Measurements from ENCODE around the gene SORCS3.

SORCS3 gene

DNA sequence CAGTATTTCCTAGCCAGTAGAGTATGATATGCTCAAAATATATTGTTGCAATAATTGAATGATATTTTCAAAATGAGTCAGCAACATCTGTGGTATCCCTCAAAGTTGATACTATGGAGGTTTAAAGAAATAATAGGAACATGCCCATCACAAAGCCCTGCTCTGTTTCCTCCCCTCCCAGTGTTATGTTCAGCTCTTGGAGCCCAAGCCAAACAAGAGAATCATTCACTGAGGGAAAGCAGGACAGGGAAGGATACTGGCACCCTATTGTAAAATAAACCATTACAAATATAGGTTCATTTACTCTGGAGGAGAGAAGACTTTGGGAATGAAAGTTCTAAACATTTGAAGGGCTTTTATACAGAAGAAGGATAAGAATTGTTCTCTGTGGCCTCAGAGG lies 37.6 kb downstream of the SORCS3 start:
- H3K4me3 ChIP-seq (ENCODE audit: low read depth, low read length), result no peak overlapping the region
- DNase-seq, result no peak
- no peaks in the 10 kb centered on the region for H3K27me3 ChIP-seq (ENCODE audit: insufficient read depth, low read depth, severe bottlenecking)
- no peaks in the 10 kb centered on the region for H3K9me3 ChIP-seq (ENCODE audit: severe bottlenecking)
- no peak for TF ChIP-seq CTCF (IDR thresholded peaks at IDR 0.05; ENCODE audit: low read depth, low read length)
- no peaks in the 10 kb centered on the region for H3K36me3 ChIP-seq
- H3K27ac ChIP-seq, result no peak overlapping the region

DNA sequence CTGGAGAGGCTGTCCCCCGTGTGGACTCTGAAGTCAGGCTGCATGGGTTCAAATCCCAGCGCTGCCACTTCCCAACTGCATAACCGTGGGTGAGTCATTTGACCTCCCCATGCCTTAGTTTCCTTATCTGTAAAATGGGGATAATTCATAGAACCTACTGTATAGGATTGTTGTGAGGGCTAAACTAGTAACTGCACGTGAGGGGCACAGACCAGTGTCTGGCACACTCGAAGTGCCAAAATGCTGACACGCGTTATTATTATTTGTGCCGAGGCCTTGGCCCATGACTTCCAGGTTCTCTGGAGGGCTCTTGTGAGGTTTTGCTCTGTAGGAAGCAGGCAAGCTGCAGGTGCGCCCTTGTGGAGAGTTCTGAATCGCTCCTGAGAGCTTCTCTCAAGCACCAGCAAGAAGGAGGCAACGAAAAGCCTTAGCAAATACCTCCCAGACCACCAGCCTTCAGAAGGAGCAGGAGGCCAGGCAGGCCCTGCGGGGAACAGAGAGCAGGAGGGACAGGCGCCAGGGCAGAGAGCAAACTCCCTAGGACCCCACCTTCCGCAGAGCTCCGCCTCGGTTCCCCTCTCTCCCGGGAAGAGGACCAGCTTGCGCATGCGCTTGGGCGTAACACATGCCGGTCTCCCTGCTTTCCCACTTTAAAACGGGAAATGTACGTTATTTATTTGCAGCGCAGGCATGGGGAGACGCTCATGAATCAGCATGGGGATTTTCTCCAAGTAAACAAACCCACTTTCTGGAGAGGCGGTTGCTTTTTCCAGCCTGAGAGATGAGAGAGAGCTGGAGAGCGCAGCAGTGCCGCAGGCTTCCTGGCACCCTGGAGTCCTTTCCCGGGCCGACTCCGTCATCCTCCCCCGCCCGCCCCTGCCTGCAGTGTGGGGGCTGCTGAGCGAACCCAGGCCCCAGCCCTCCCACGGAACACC lies 39.6 kb downstream of the SORCS3 start:
- Histone ChIP-seq H3K27me3 (ENCODE audit: insufficient read depth, low read depth, severe bottlenecking) (no peaks in the 10 kb centered on the region), H3K4me3 (ENCODE audit: low read depth, low read length) (peak overlapping the region; percentile 49)
- DNase-seq, result peak; percentile 72

GRCh38 chr10:104681485-104681884 lies 40.4 kb downstream of the SORCS3 start:
- no peaks in the 10 kb centered on the region for H3K27me3 ChIP-seq (ENCODE audit: insufficient read depth, low read depth, severe bottlenecking)
- H3K4me3 ChIP-seq (ENCODE audit: low read depth, low read length), result peak overlapping the region; percentile 49
- no peaks in the 10 kb centered on the region for H3K36me3 ChIP-seq
- H3K9me3 ChIP-seq (ENCODE audit: severe bottlenecking), result no peaks in the 10 kb centered on the region
- no peak for DNase-seq
- no peak overlapping the region for H3K27ac ChIP-seq
- no peak for TF ChIP-seq CTCF (IDR thresholded peaks at IDR 0.05; ENCODE audit: low read depth, low read length)

More for the DNA sequence above, 39.6 kb downstream of the SORCS3 start:
- Histone ChIP-seq H3K36me3 (no peaks in the 10 kb centered on the region), H3K27ac (peak overlapping the region; percentile 2), H3K9me3 (ENCODE audit: severe bottlenecking) (no peaks in the 10 kb centered on the region)
- no peak for TF ChIP-seq CTCF (IDR thresholded peaks at IDR 0.05; ENCODE audit: low read depth, low read length)

DNA sequence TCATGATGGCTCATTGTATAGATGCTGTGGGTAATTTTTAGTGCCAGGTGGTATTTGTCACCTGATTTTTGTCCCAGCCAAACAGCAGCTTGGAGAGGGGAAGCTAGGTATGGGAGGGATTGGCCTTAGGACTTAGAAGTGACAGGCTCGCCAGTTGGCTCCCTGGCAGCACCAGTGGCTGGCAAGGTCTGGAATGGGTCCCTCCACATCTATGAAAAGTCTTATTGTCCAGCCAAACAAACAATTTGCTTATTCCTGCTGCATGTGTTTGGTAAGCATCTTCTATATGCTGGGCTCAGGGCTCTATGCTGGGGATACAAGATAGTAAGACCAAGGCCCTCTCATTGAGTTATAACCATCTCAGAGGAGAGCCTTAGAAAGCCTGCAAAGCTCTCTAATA lies 42.5 kb downstream of the SORCS3 start:
- no peak for DNase-seq
- Histone ChIP-seq H3K9me3 (ENCODE audit: severe bottlenecking) (no peaks in the 10 kb centered on the region), H3K27me3 (ENCODE audit: insufficient read depth, low read depth, severe bottlenecking) (no peaks in the 10 kb centered on the region), H3K4me3 (ENCODE audit: low read depth, low read length) (no peak overlapping the region), H3K36me3 (no peaks in the 10 kb centered on the region), H3K27ac (no peak overlapping the region)
- no peak for TF ChIP-seq CTCF (IDR thresholded peaks at IDR 0.05; ENCODE audit: low read depth, low read length)

GRCh38 chr10:104686829-104687228 lies 45.7 kb downstream of the SORCS3 start:
- DNase-seq, result no peak
- Histone ChIP-seq H3K27me3 (ENCODE audit: insufficient read depth, low read depth, severe bottlenecking) (no peaks in the 10 kb centered on the region), H3K9me3 (ENCODE audit: severe bottlenecking) (no peaks in the 10 kb centered on the region), H3K4me3 (ENCODE audit: low read depth, low read length) (no peak overlapping the region), H3K36me3 (no peaks in the 10 kb centered on the region), H3K27ac (no peak overlapping the region)
- TF ChIP-seq CTCF (IDR thresholded peaks at IDR 0.05; ENCODE audit: low read depth, low read length), result no peak

All from WERI-Rb-1 (cell line).